Esophagus muscularis mucosa (tissue), 4 donors: ENCODE data around the gene SPECC1.

ENCODE experiments used
- CTCF ChIP-seq, 3 experiments: fragments of 200-600 bp in 2 of 3; fragments of 450-650 bp in 1 of 3; sonication (generic) in 2 of 3; IDR thresholded peaks; one replicate each; pipeline ENCODE4 v1.5.1; 2017 to 2019; ENCODE audit warnings: antibody characterized with exemption in 3 of 3, mild to moderate bottlenecking in 2 of 3, moderate library complexity in 1 of 3
- EP300 ChIP-seq: sonication (generic); formaldehyde crosslinking; IDR thresholded peaks from one replicate; pipeline ENCODE4 v1.6.1; 2017; ENCODE audit warnings: antibody characterized with exemption
- POLR2A ChIP-seq: fragments of 450-650 bp; IDR thresholded peaks from one replicate; pipeline ENCODE4 v1.6.1; 2017; ENCODE audit warnings: antibody characterized with exemption, moderate library complexity, mild to moderate bottlenecking, low read depth
- POLR2AphosphoS5 ChIP-seq, 2 donors: sonication (generic); formaldehyde crosslinking; IDR thresholded peaks; one replicate each; pipeline ENCODE4 v1.6.1; 2017; ENCODE audit warnings: antibody characterized with exemption in 2 of 2

GRCh38 chr17:20087538-20088250 is 78.5 kb downstream of the SPECC1 start:
- no peak for TF ChIP-seq POLR2A
- no peak for TF ChIP-seq CTCF (IDR thresholded peaks at IDR 0.05)
- TF ChIP-seq EP300: no peak
- TF ChIP-seq POLR2AphosphoS5 (IDR thresholded peaks at IDR 0.05): no peak
